Astrocyte of the spinal cord (primary cell): Measurements from ENCODE around the gene PRPF19.

Experiments
- DNase-seq: peaks from one replicate; pipeline ENCODE4 v3.0.0; 2011; ENCODE audit warnings: low read depth, low spot score
- H3K4me3 ChIP-seq: 2 replicates; pipeline ENCODE4 v1.5.1; 2011; ENCODE audit warnings: low read depth, mild to moderate bottlenecking, low read length, moderate library complexity
- CTCF ChIP-seq: IDR thresholded peaks from 2 replicates; pipeline ENCODE4 v1.5.1; 2012; ENCODE audit warnings: low read depth, mild to moderate bottlenecking, low read length, inconsistent platforms
- in situ Hi-C: cut with HindIII; loops from 2 replicates; pipeline ENCODE4 v1.10.0; 2017; ENCODE audit warnings: low sequenced_read_pairs

The PRPF19 gene

GRCh38 chr11:60915248-60915914, 9.0 kb upstream of the PRPF19 start:
- DNase-seq = peak; percentile 56

GRCh38 chr11:60914633-60915247, 8.4 kb upstream of the PRPF19 start:
- in situ Hi-C loops = no loop called here
- H3K4me3 ChIP-seq = peak overlapping the region; percentile 75
- peak; percentile 47 for DNase-seq
- TF ChIP-seq CTCF = no peak

More at GRCh38 chr11:60915248-60915914, 9.0 kb upstream of the PRPF19 start:
- in situ Hi-C loops = no loop called here
- peak; percentile 42 for TF ChIP-seq CTCF
- peak overlapping the region; percentile 75 for H3K4me3 ChIP-seq

- H3K4me3 ChIP-seq = peak within 1 kb of the TSS; percentile 75
Observed at GRCh38 chr11:60913793-60914632, 7.6 kb upstream of the PRPF19 start, which contains the start of gene TMEM109. Gene TMEM109 (plus strand): TSS chr11:60914158. CDS start chr11:60919694, 5,536 bp downstream.

GRCh38 chr11:60912851-60913528, 6.6 kb upstream of the PRPF19 start:
- in situ Hi-C loops = no loop called here
- no peak for DNase-seq
- peak overlapping the region; percentile 1 for H3K4me3 ChIP-seq
- TF ChIP-seq CTCF = no peak

More at GRCh38 chr11:60913793-60914632, 7.6 kb upstream of the PRPF19 start, which contains the start of gene TMEM109:
- TF ChIP-seq CTCF = no peak
- DNase-seq = peak; percentile 91
- in situ Hi-C loops = no loop called here

- TF ChIP-seq CTCF = no peak
- no peak overlapping the region for H3K4me3 ChIP-seq
- peak; percentile 80 for DNase-seq
- in situ Hi-C loops = no loop called here
Observed at GRCh38 chr11:60912223-60912850, 6.0 kb upstream of the PRPF19 start.
